Mammary microvascular endothelial cell (primary cell): ENCODE results near the gene ARHGAP4. TPM values are rescaled to one million over a fixed set of nuclear protein-coding genes. Genes with fewer than 3 reads are reported as not detected.

Experiments
- total RNA-seq: library from RNA; depleted of rRNA; stranded (reverse); fragments of >200 nt; gene quantifications from 2 replicates; pipeline ENCODE4 v1.2.3, GENCODE V29; 2015

ARHGAP4 gene
- total RNA-seq = 2.3 and 5.2 TPM in 2 replicates

GRCh38 chrX:153925739-153926551 is at the start of gene ARHGAP4:
Gene ARHGAP4, minus strand, starts transcription at chrX:153926264. Its CDS starts 62 bp downstream, at chrX:153926202.

GRCh38 chrX:153972368-153973126 is 46.5 kb upstream of the ARHGAP4 start, which contains the start of gene TMEM187:
Gene TMEM187, plus strand, starts transcription at chrX:153972754. Its CDS starts 9,309 bp downstream, at chrX:153982063.

GRCh38 chrX:153971450-153972367 is 45.6 kb upstream of the ARHGAP4 start, which contains the start of gene HCFC1:
Gene HCFC1, minus strand, starts transcription at chrX:153971818. Its CDS starts 978 bp downstream, at chrX:153970840.

GRCh38 chrX:153944140-153944799 is 18.2 kb upstream of the ARHGAP4 start, which contains the start of gene RENBP:
Gene RENBP, minus strand, starts transcription at chrX:153944643. Its CDS starts 33 bp downstream, at chrX:153944610.

GRCh38 chrX:153934762-153935325 is 8.8 kb upstream of the ARHGAP4 start, which contains the start of gene NAA10:
Gene NAA10, minus strand, starts transcription at chrX:153935037. Its CDS starts 133 bp downstream, at chrX:153934904.

GRCh38 chrX:153903991-153904957 is 21.8 kb downstream of the ARHGAP4 start, which contains the start of gene AVPR2:
Gene AVPR2, plus strand, starts transcription at chrX:153904673. Its CDS starts 473 bp downstream, at chrX:153905146.

GRCh38 chrX:153885968-153886903 is 39.8 kb downstream of the ARHGAP4 start, which contains the start of gene L1CAM:
Gene L1CAM, minus strand, starts transcription at chrX:153886173. Its CDS starts 10,337 bp downstream, at chrX:153875836.

Other genes starting within 250 kb of the ARHGAP4 start
- gene SLC6A8, start 238.3 kb downstream of the ARHGAP4 start, total RNA-seq = 1.4 and 2.0 TPM in 2 replicates
- 218 and 225 TPM in 2 replicates for gene BCAP31, start 201.9 kb downstream of the ARHGAP4 start, total RNA-seq
- 12.3 and 14.3 TPM in 2 replicates for gene ABCD1, start 201.4 kb downstream of the ARHGAP4 start, total RNA-seq
- gene PLXNB3, start 162.0 kb downstream of the ARHGAP4 start, total RNA-seq = 3.5 and 10.6 TPM in 2 replicates
- gene SRPK3, start 145.2 kb downstream of the ARHGAP4 start, total RNA-seq = under 0.01 TPM in 1 of 2 replicates, not detected in the other
- gene IDH3G, start 131.9 kb downstream of the ARHGAP4 start, total RNA-seq = 50.8 and 71.7 TPM in 2 replicates
- 216 and 289 TPM in 2 replicates for gene SSR4, start 131.6 kb downstream of the ARHGAP4 start, total RNA-seq
- not detected in 2 replicates for gene PDZD4, start 95.7 kb downstream of the ARHGAP4 start, total RNA-seq
- 0.05 TPM in 1 of 2 replicates, not detected in the other for gene L1CAM, start 40.1 kb downstream of the ARHGAP4 start, total RNA-seq
- gene AVPR2, start 21.6 kb downstream of the ARHGAP4 start, total RNA-seq = 0.47 TPM in 1 of 2 replicates, not detected in the other
- 166 and 169 TPM in 2 replicates for gene NAA10, start 8.8 kb upstream of the ARHGAP4 start, total RNA-seq
- gene RENBP, start 18.4 kb upstream of the ARHGAP4 start, total RNA-seq = 5.6 and 7.6 TPM in 2 replicates
- gene HCFC1, start 45.6 kb upstream of the ARHGAP4 start, total RNA-seq = 58.3 and 60.4 TPM in 2 replicates
- 7.5 and 7.8 TPM in 2 replicates for gene TMEM187, start 46.5 kb upstream of the ARHGAP4 start, total RNA-seq
- gene IRAK1, start 93.6 kb upstream of the ARHGAP4 start, total RNA-seq = 139 and 151 TPM in 2 replicates
- gene MECP2, start 171.5 kb upstream of the ARHGAP4 start, total RNA-seq = 25.1 and 25.2 TPM in 2 replicates
- not detected in 2 replicates for gene OPN1LW, start 218.0 kb upstream of the ARHGAP4 start, total RNA-seq